Right lobe of liver (tissue), 4 donors: Measurements from ENCODE around the gene TSPAN14.

ENCODE experiments used
- CTCF ChIP-seq, 4 donors: fragments of 200-600 bp in 3 of 4; fragments of 450-650 bp in 1 of 4; IDR thresholded peaks; one replicate each; pipeline versions ENCODE4 v1.5.1 to v1.8.0; 2016 to 2022; ENCODE audit warnings: antibody characterized with exemption in 4 of 4, mild to moderate bottlenecking in 2 of 4
- POLR2A ChIP-seq: fragments of 450-650 bp; IDR thresholded peaks from one replicate; pipeline ENCODE4 v1.6.1; 2017; ENCODE audit warnings: antibody characterized with exemption, mild to moderate bottlenecking
- donor health status: DM: no; HTN: no; CAD: no.
- donor health status: DM: no; HTN: no; CAD: no.
- donor health status: DM: no; HTN: yes; CAD: no.

- TF ChIP-seq CTCF (IDR thresholded peaks at IDR 0.05) = no peak
- TF ChIP-seq POLR2A = no peak
Measured at GRCh38 chr10:80476685-80477084, 22.6 kb downstream of the TSPAN14 start.
